ENCODE measurements around the gene STK38. TPM values are rescaled to one million over a fixed set of nuclear protein-coding genes. Genes with fewer than 3 reads are reported as not detected.

The STK38 gene
- total RNA-seq, 1 experiment from 2014 or later, result 27.6 TPM

DNA sequence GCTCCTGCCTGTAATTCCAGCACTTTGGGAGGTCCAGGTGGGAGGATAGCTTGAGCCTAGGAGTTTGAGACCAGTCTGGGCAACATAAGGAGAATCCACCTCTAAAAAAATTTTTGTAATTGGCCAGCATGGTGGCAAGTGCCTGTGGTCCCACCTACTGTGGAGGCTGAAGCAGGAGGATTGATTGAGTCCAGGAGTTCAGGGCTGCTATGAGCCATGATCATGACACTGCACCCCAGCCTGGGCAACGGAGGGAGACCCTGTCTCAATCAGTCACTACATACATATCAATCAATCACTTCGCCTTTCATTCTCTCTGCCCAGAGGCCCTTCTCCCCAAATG lies 1.1 kb upstream of the STK38 start:
- Histone ChIP-seq H3K4me1 (no peaks in the 10 kb centered on the region; the same call in 1 of the 2 replicates), H3K9me3 (replicated peaks) (no peaks in the 10 kb centered on the region), H3K27me3 (no peaks in the 10 kb centered on the region), H3K36me3 (no peaks in the 10 kb centered on the region), H3K27ac (no peak overlapping the region), H3K4me3 (no peak overlapping the region)
- DNase-seq, result no peak

- Histone ChIP-seq H3K4me1 (no peaks in the 10 kb centered on the region; the same call in 1 of the 2 replicates), H3K4me3 (peak overlapping the region; percentile 86), H3K36me3 (no peaks in the 10 kb centered on the region), H3K27ac (no peak overlapping the region; the same call in 1 of the 2 replicates), H3K27me3 (no peaks in the 10 kb centered on the region), H3K9me3 (replicated peaks) (no peaks in the 10 kb centered on the region)
- DNase-seq, result no peak
Measured at GRCh38 chr6:36547646-36548400, 544 bp upstream of the STK38 start.

DNA sequence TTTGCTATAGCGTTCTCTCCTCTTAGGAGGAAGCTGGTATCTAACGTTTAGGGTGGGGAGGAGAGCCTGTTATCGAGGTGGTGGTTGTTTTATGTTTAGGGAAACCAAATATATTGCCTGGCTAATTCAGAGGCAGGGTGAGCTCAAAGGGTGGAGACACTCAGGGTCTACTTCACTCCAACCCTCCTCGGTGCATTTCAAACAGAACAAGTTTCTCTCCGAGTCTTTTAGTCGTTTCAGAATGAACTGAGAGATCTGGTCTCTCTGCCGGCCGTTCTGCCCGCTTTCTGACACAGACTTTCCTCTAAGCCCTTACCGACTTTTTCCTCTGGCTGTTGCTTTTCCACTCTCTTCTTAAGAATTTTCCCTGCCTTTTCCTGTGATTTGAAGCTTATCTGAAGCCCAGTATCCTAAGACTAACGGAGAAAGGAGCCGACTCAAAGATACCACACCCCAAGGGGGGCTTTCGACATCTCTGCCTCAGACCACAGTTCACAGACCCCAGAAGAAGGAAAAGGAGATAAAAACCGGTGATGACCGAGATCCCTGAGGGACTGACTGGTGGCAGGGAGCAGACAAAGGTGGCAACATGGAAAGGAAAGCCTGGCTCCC lies 865 bp downstream of the STK38 start:
- Histone ChIP-seq H3K27ac (peak overlapping the region; percentile 76), H3K4me3 (peak overlapping the region; percentile 86), H3K4me1 (peaks cover 2% of the 10 kb centered on the region; the same call in 1 of the 2 replicates), H3K9me3 (replicated peaks) (no peaks in the 10 kb centered on the region), H3K27me3 (no peaks in the 10 kb centered on the region), H3K36me3 (0 out of 2 replicates have a peak, but pooled peaks cover 2% of the 10 kb centered on the region)
- peak; percentile 10 to 45 for DNase-seq

DNA sequence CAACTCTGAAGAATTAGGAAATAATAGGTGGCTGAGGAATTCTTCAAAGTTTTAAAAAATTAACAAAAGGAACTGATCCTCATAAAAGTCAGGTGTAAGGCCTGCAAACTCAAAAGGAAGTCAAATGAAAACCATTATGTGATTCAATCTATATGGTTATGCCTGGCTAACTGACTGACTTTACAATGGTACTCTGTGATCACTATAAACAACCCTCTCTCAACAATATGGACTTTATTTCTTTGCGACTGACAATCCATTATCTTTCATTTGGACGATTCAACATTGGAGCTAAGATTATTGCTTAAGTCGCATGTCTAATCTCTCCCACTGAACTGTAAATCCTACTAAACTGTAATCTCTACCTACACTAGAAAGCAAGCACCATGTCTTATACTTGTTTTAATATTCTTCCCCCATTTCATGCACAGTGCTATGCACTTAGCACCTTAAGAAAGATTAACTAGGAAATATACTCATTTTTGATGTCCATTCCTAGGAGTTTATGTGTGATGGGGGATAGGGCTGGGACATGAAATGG lies 1.4 kb downstream of the STK38 start:
- Histone ChIP-seq H3K9me3 (replicated peaks) (no peaks in the 10 kb centered on the region), H3K27me3 (no peaks in the 10 kb centered on the region), H3K27ac (no peak overlapping the region), H3K36me3 (0 out of 2 replicates have a peak, but pooled peaks cover 4% of the 10 kb centered on the region), H3K4me3 (peak overlapping the region; percentile 86), H3K4me1 (peaks cover 2% of the 10 kb centered on the region; the same call in 1 of the 2 replicates)
- no peak for DNase-seq

DNA sequence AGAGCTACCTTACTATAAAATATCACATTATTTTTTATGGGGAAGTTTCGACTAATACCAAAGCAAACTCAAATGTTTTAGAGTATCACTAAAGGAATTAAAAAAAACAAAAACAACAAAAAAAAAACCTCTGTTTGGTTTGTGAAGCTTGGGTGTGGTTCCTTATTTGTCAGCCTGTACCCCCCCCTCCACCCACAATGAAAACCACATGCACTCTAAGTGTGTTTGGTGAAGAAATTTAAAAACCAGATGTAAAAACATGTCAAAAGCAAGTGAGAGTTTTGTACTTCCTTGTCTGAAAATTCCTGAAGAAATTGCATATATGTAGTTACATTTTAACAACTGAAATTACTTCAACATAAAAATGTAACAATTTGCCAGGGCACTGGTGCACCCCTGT lies 3.1 kb downstream of the STK38 start:
- no peaks in the 10 kb centered on the region for H3K27me3 ChIP-seq
- peaks cover 11% of the 10 kb centered on the region; the same call in 1 of the 2 replicates for H3K36me3 ChIP-seq
- H3K4me1 ChIP-seq, result peaks cover 2% of the 10 kb centered on the region; the same call in 1 of the 2 replicates
- no peak for DNase-seq
- no peak overlapping the region for H3K27ac ChIP-seq
- no peaks in the 10 kb centered on the region for H3K9me3 ChIP-seq (replicated peaks)
- no peak overlapping the region for H3K4me3 ChIP-seq

DNA sequence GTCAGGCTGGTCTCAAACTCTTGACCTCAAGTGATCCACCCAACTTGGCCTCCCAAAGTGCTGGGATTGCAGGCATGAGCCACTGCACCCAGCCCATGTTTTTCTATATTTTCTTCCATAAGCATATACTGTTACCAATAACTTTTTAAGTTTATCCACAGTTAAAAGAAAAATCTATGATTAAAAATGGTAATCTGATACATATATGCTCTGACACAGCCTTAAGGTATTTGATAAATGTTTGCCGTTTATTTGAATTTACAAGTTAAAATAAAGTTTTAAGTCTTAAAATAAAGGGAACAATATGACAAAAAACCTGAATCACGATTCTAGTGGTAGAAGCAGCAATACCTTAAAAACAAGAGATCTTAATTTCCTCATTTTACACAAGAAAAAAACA lies 5.2 kb downstream of the STK38 start:
- DNase-seq, result no peak
- H3K36me3 ChIP-seq, result peaks cover 26% of the 10 kb centered on the region
- H3K27me3 ChIP-seq, result no peaks in the 10 kb centered on the region

GRCh38 chr6:36539814-36540568 lies 7.3 kb downstream of the STK38 start:
- no peak for DNase-seq
- Histone ChIP-seq H3K9me3 (replicated peaks) (no peaks in the 10 kb centered on the region), H3K27me3 (no peaks in the 10 kb centered on the region), H3K36me3 (peaks cover 38% of the 10 kb centered on the region), H3K4me3 (no peak overlapping the region), H3K4me1 (0 out of 2 replicates have a peak, but pooled peaks cover 2% of the 10 kb centered on the region), H3K27ac (no peak overlapping the region)

More for the DNA sequence above, 5.2 kb downstream of the STK38 start:
- no peak overlapping the region for H3K27ac ChIP-seq
- no peak overlapping the region for H3K4me3 ChIP-seq
- 0 out of 2 replicates have a peak, but pooled peaks cover 2% of the 10 kb centered on the region for H3K4me1 ChIP-seq
- no peaks in the 10 kb centered on the region for H3K9me3 ChIP-seq (replicated peaks)

- no peak overlapping the region for H3K4me3 ChIP-seq
- H3K9me3 ChIP-seq (replicated peaks), result no peaks in the 10 kb centered on the region
- no peak overlapping the region for H3K27ac ChIP-seq
- no peaks in the 10 kb centered on the region for H3K27me3 ChIP-seq
- no peaks in the 10 kb centered on the region for H3K4me1 ChIP-seq
- peaks cover 45% of the 10 kb centered on the region for H3K36me3 ChIP-seq
- DNase-seq, result no peak
Measured at GRCh38 chr6:36536873-36537547, 10.3 kb downstream of the STK38 start.

- Histone ChIP-seq H3K4me1 (no peaks in the 10 kb centered on the region), H3K36me3 (peaks cover 33% of the 10 kb centered on the region), H3K27me3 (no peaks in the 10 kb centered on the region), H3K27ac (no peak overlapping the region), H3K4me3 (no peak overlapping the region), H3K9me3 (replicated peaks) (no peaks in the 10 kb centered on the region)
- DNase-seq, result no peak
Measured at GRCh38 chr6:36533321-36533720, 14.0 kb downstream of the STK38 start.

DNA sequence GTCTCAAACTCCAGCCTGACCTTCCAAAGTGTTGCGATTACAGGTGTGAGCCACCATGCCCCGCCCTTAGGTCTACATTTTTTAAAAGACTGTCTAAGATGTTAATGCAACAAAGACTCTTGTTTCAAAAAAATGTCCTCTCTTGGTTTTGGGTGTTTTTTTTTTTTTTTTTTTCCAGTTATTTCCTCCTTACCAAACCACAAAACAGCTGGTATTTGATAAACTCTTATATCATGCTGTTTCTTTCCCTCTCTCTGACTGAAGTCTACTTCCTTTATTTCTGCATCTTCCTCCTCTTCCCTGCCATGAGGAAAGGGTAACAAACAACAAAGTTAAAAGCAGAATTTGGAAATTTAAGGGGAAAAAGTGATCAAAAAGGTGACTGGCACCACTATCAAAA lies 21.2 kb downstream of the STK38 start:
- DNase-seq, result no peak
- Histone ChIP-seq H3K4me3 (no peak overlapping the region), H3K36me3 (peaks cover 22% of the 10 kb centered on the region), H3K4me1 (peaks cover 5% of the 10 kb centered on the region; the same call in 1 of the 2 replicates), H3K27me3 (no peaks in the 10 kb centered on the region), H3K9me3 (replicated peaks) (no peaks in the 10 kb centered on the region), H3K27ac (no peak overlapping the region)

DNA sequence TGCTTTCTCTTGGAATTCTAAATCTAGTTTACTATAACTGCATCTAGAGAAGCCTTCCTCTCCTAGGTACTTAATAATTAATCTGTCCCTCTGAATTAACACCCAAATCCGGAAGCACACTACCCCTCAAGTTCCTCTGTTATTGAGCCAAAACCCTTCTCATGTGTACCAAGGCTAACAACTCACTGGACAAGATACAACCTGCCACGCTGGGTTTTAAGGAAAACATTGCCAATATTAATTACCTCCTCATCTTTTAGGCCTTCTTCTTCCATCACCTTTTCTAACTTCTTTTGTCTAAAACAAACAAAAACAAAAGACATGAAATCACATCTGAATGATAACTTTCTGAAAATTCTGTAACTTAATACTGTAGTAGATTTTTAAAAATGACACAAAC lies 21.9 kb downstream of the STK38 start:
- H3K27me3 ChIP-seq, result no peaks in the 10 kb centered on the region
- no peaks in the 10 kb centered on the region for H3K9me3 ChIP-seq (replicated peaks)
- H3K27ac ChIP-seq, result no peak overlapping the region
- H3K4me3 ChIP-seq, result no peak overlapping the region
- no peak for DNase-seq
- peaks cover 5% of the 10 kb centered on the region; the same call in 1 of the 2 replicates for H3K4me1 ChIP-seq
- peaks cover 23% of the 10 kb centered on the region for H3K36me3 ChIP-seq

DNA sequence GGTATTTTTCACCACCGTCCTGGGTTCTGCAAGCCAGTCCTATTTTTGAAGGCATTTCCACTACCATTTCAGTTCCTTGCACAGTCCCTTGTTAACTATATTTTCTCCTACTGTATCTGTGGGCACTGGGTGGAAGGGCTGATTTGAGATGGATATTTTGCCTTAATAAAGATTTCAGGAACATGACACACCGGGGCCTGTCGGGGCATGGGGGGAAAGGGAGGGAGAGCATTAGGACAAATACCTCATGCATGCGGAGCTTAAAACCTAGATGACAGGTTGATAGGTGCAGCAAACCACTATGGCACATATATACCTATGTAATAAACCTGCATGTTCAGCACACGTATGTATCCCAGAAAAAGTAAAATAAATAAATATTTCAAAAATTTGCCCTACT lies 22.4 kb downstream of the STK38 start:
- Histone ChIP-seq H3K36me3 (peaks cover 26% of the 10 kb centered on the region), H3K4me3 (no peak overlapping the region), H3K27ac (no peak overlapping the region), H3K27me3 (no peaks in the 10 kb centered on the region), H3K4me1 (peaks cover 5% of the 10 kb centered on the region; the same call in 1 of the 2 replicates), H3K9me3 (replicated peaks) (no peaks in the 10 kb centered on the region)
- no peak for DNase-seq

- Histone ChIP-seq H3K27ac (no peak overlapping the region), H3K4me3 (no peak overlapping the region), H3K36me3 (peaks cover 26% of the 10 kb centered on the region), H3K27me3 (no peaks in the 10 kb centered on the region), H3K9me3 (replicated peaks) (no peaks in the 10 kb centered on the region), H3K4me1 (peaks cover 5% of the 10 kb centered on the region; the same call in 1 of the 2 replicates)
- no peak for DNase-seq
Measured at GRCh38 chr6:36523936-36524499, 23.3 kb downstream of the STK38 start.

DNA sequence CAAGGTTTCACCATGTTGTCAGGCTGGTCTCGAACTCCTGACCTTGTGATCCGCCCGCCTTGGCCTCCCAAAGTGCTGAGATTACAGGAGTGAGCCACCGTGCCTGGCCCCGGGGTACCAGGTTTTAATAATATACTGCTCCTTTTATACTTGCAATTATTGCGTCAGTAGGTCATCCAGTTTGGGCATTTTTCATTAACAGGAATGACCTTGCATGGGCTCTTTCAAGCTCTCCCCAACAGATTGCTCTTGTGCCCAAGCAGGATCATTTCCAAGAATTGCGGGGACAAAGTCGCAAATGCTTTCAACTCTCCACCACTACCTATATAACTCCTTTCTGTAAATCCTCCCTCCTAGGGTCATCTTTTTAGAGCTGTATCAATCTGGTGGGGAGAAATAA lies 23.8 kb downstream of the STK38 start:
- Histone ChIP-seq H3K9me3 (replicated peaks) (no peaks in the 10 kb centered on the region), H3K27ac (no peak overlapping the region), H3K4me1 (peaks cover 5% of the 10 kb centered on the region; the same call in 1 of the 2 replicates), H3K27me3 (no peaks in the 10 kb centered on the region), H3K36me3 (peaks cover 26% of the 10 kb centered on the region), H3K4me3 (no peak overlapping the region)
- no peak for DNase-seq

Data from SJCRH30 (cell line).